ENCODE measurements around the gene AK1. TPM values are rescaled to one million over a fixed set of nuclear protein-coding genes. Genes with fewer than 3 reads are reported as not detected.
A peak's percentile ranks its signal among the peaks of the same experiment; 100 is the strongest.

The AK1 gene
- total RNA-seq, 5 donors from 2014 or later (not counting 1 experiment from before 2014, with no cell fraction given): 40.5 to 54.9 (median 50.4) TPM

DNA sequence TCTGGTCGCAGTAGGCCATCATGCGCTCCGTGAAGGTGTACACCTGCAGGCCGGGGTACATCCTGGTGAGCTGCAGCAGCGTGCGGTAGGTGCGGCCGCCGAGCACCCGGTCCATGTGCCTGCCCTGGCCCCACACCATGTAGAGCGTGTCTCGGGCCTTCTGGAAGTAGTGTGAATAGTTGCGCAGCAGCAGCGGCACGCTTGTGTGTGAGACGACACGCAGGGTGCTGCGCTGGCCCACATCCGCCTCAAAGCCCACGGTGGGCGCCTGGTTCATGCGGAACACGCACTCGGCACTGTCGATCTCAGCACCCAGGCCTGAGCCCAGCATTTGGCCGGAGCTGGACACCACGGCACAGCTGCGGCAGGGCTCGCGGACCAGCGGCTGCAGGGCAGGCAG, 34.8 kb upstream of the AK1 start:
- DNase-seq (no peak), ATAC-seq (replicated peaks in 1 of 4) (no peak)
- Mint-ChIP-seq H3K4me3 (no peak overlapping the region), H3K36me3 (peaks cover 23% of the 10 kb centered on the region), H3K9me3 (no peaks in the 10 kb centered on the region), H3K27ac (peak overlapping the region in 1 of 2 donors; percentile 87), H3K4me1 (peaks cover 27 to 41% (median 40%) of the 10 kb centered on the region in 3 donors), H3K27me3 (no peaks in the 10 kb centered on the region)
- POLR2A ChIA-PET: no interaction called here
- Histone ChIP-seq H3K9me3 (no peaks in the 10 kb centered on the region), H3K4me3 (ENCODE audit: control insufficient read depth in 1 of 2, extremely low read depth in 1 of 2, low read length in 1 of 2) (no peak overlapping the region), H3K4me1 (ENCODE audit: control insufficient read depth in 1 of 2, extremely low read depth in 1 of 2, insufficient read depth in 2 of 2, low read length in 2 of 2) (peaks cover 11 to 45% of the 10 kb centered on the region in 2 experiments), H3K27ac (ENCODE audit: low read length) (no peak overlapping the region), H3K27me3 (replicated peaks in 1 of 2; ENCODE audit: control insufficient read depth in 2 of 2, extremely low read depth in 1 of 2, insufficient read depth in 2 of 2, low read length in 1 of 2) (no peaks in the 10 kb centered on the region), H3K36me3 (ENCODE audit: control insufficient read depth in 2 of 2, extremely low read depth in 1 of 2, insufficient read depth in 1 of 2, low read length in 1 of 2) (peaks cover 5 to 28% of the 10 kb centered on the region in 2 donors)
- 97% methylated on average over 31 of the region's 31 CpGs for WGBS (ENCODE audit: insufficient coverage)
- CTCF ChIA-PET: interaction anchor here in 1 of 2 donors (1.7 kb wide), 1 partner anchor 177 kb away, joined by 3 read pairs; the partner anchor contains the start of gene TOR2A

DNA sequence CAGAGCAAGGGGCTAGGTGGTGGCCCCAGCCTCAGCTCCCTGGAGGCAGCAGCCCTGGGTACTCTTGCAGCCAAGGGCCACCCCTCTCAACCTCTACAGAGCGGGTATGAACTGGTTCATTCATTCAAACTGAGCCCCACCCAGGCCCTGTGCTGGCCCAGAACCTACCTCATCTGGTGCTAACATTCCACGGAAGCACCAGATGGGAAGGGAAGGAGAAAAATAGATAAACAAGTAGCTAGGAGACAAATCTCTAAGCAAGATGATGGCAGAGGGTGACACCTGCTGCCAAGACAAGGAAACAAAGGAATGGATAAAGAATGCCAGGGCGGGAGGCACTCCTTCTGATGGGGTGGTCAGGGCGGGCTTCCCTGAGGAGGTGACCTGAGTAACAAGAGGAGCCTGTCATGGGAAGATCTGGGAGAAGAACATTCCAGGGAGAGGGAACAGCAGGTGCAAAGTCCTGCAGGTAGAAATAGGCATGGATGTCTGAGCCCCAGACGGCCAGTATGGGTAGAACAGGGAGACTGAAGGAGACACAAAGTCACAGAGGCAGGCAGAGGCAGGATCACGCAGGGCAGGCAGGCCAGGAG, 33.2 kb upstream of the AK1 start:
- Mint-ChIP-seq H3K27ac (peak overlapping the region; percentile 36 to 87), H3K4me1 (peaks cover 34 to 47% (median 46%) of the 10 kb centered on the region in 3 donors), H3K27me3 (no peaks in the 10 kb centered on the region), H3K9me3 (no peaks in the 10 kb centered on the region), H3K4me3 (peak overlapping the region in 1 of 3 donors; percentile 4), H3K36me3 (peaks cover 23% of the 10 kb centered on the region)
- Histone ChIP-seq H3K4me1 (ENCODE audit: control insufficient read depth in 1 of 2, extremely low read depth in 1 of 2, insufficient read depth in 2 of 2, low read length in 2 of 2) (peaks cover 8 to 47% of the 10 kb centered on the region in 2 experiments), H3K36me3 (ENCODE audit: control insufficient read depth in 2 of 2, extremely low read depth in 1 of 2, insufficient read depth in 1 of 2, low read length in 1 of 2) (peaks cover 5 to 28% of the 10 kb centered on the region in 2 donors), H3K9me3 (no peaks in the 10 kb centered on the region), H3K27me3 (replicated peaks in 1 of 2; ENCODE audit: control insufficient read depth in 2 of 2, extremely low read depth in 1 of 2, insufficient read depth in 2 of 2, low read length in 1 of 2) (no peaks in the 10 kb centered on the region), H3K4me3 (ENCODE audit: control insufficient read depth in 1 of 2, extremely low read depth in 1 of 2, low read length in 1 of 2) (no peak overlapping the region), H3K27ac (ENCODE audit: low read length) (peak overlapping the region; percentile 18)
- CTCF ChIA-PET: interaction anchor here in 1 of 2 donors (0.6 to 1.0 kb wide), 2 partner anchors 110 to 176 kb away, joined by 5 read pairs; partner anchors contain the start of gene TOR2A
- ATAC-seq (replicated peaks in 1 of 4): no peak
- DNase-seq: no peak
- 76% methylated on average over 4 of the region's 6 CpGs for WGBS (ENCODE audit: insufficient coverage)
- POLR2A ChIA-PET: no interaction called here

DNA sequence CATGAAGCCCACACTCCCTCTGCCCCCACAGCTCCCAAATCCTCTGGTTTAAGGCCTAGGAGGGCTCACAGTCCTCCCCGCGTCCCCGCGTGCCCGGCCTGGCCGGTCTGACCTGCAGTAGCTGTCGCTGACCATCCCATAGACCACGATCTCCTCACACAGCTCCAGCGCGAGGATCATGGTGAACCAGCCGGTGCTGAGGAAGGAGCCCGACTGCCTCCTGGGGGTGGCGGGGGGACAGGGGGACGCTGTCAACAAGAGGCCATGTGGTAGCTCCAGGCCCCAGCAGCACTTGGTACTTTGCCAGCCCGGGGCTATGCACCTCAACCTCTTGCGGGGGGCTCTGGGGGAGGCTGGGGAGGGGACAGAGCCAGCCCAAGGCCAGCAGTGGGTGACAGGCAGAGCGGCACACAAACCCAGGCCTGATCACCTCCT, 32.4 kb upstream of the AK1 start:
- ChIA-PET POLR2A (no interaction called here), CTCF (no interaction called here)
- no peaks in the 10 kb centered on the region for H3K27me3 ChIP-seq (replicated peaks in 1 of 2; ENCODE audit: control insufficient read depth in 2 of 2, extremely low read depth in 1 of 2, insufficient read depth in 2 of 2, low read length in 1 of 2)
- H3K4me1 ChIP-seq (ENCODE audit: control insufficient read depth in 1 of 2, extremely low read depth in 1 of 2, insufficient read depth in 2 of 2, low read length in 2 of 2): peaks cover 10 to 47% of the 10 kb centered on the region in 2 experiments
- H3K4me3 ChIP-seq (ENCODE audit: control insufficient read depth in 1 of 2, extremely low read depth in 1 of 2, low read length in 1 of 2): no peak overlapping the region
- Mint-ChIP-seq H3K4me3 (no peak overlapping the region), H3K4me1 (peaks cover 34 to 47% (median 46%) of the 10 kb centered on the region in 3 donors), H3K27me3 (no peaks in the 10 kb centered on the region), H3K36me3 (peaks cover 23% of the 10 kb centered on the region), H3K9me3 (no peaks in the 10 kb centered on the region), H3K27ac (peak overlapping the region in 1 of 2 donors; percentile 55)
- WGBS (ENCODE audit: insufficient coverage): 92% methylated on average over 14 of the region's 17 CpGs
- no peak for DNase-seq
- no peaks in the 10 kb centered on the region for H3K9me3 ChIP-seq
- peaks cover 5 to 28% of the 10 kb centered on the region in 2 donors for H3K36me3 ChIP-seq (ENCODE audit: control insufficient read depth in 2 of 2, extremely low read depth in 1 of 2, insufficient read depth in 1 of 2, low read length in 1 of 2)
- no peak overlapping the region for H3K27ac ChIP-seq (ENCODE audit: low read length)
- no peak for ATAC-seq (replicated peaks in 1 of 4)

DNA sequence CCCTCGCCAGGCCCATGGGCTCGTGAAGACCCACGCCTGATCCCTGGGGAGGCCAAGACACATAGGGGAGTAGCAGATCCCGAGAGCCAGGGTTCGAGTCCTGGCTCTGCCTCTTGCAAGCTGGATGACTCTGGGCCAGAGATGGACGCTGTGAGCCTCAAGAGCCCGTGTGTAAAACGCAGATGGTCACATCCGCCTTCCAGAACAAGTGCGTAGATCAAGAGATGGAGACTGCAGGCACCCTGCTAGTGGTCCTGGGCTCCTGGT, 31.1 kb upstream of the AK1 start:
- H3K9me3 Mint-ChIP-seq: no peaks in the 10 kb centered on the region
- ATAC-seq (replicated peaks in 1 of 4) (no peak), DNase-seq (no peak)
- H3K4me3 Mint-ChIP-seq: no peak overlapping the region
- no peak overlapping the region for H3K4me3 ChIP-seq (ENCODE audit: control insufficient read depth in 1 of 2, extremely low read depth in 1 of 2, low read length in 1 of 2)
- H3K27me3 ChIP-seq (replicated peaks in 1 of 2; ENCODE audit: control insufficient read depth in 2 of 2, extremely low read depth in 1 of 2, insufficient read depth in 2 of 2, low read length in 1 of 2): no peaks in the 10 kb centered on the region
- CTCF ChIA-PET: no interaction called here
- peaks cover 46 to 52% (median 51%) of the 10 kb centered on the region in 3 donors for H3K4me1 Mint-ChIP-seq
- WGBS (ENCODE audit: insufficient coverage): 96% methylated on average over 8 of the region's 10 CpGs
- H3K27ac ChIP-seq (ENCODE audit: low read length): no peak overlapping the region
- peak overlapping the region in 1 of 2 donors; percentile 61 for H3K27ac Mint-ChIP-seq
- H3K9me3 ChIP-seq: no peaks in the 10 kb centered on the region
- H3K36me3 Mint-ChIP-seq: peaks cover 18% of the 10 kb centered on the region
- H3K36me3 ChIP-seq (ENCODE audit: control insufficient read depth in 2 of 2, extremely low read depth in 1 of 2, insufficient read depth in 1 of 2, low read length in 1 of 2): peaks cover 5 to 27% of the 10 kb centered on the region in 2 donors
- no peaks in the 10 kb centered on the region for H3K27me3 Mint-ChIP-seq
- POLR2A ChIA-PET: no interaction called here
- H3K4me1 ChIP-seq (ENCODE audit: control insufficient read depth in 1 of 2, extremely low read depth in 1 of 2, insufficient read depth in 2 of 2, low read length in 2 of 2): peaks cover 21 to 55% of the 10 kb centered on the region in 2 experiments

DNA sequence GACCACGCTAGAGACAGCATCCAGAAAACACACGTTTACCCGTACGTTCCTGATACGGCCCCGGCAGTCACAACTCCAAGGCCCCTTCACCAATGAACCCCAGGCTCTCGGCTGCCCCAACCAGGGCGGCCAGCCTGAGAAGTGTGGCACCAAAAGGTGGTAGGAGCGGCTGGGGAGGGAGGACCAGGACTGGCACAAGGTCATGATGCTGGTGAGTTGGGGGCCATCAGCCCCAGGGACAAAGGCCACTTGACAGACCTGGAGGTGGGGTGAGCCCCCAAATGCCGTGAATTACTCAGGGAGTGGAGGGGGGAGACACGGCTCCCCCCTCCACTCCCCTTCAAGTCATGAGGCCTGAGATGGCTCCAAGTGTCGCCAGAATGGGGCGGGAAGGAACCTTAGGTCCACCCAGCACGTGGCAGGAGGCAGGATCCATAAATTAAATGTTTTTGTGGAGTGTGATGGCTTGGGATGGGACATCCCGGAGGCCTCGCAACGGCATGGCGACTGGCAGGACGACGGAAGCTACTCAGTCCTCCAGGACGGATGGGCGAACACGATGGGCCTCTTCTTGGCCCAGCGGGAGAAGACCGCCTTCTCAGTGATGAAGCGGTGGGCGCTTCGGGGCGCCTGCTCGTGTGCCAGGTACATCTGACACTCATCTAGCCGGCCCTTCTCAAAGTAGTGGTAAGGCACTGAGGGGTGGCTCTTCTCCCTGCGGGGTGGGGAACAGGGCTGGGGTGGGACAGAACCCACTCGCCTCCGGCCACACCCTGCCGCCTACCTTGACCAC, 30.6 kb upstream of the AK1 start:
- ATAC-seq (replicated peaks in 1 of 4): no peak
- POLR2A ChIA-PET: no interaction called here
- H3K4me1 ChIP-seq (ENCODE audit: control insufficient read depth in 1 of 2, extremely low read depth in 1 of 2, insufficient read depth in 2 of 2, low read length in 2 of 2): peaks cover 26 to 60% of the 10 kb centered on the region in 2 experiments
- no peaks in the 10 kb centered on the region for H3K27me3 Mint-ChIP-seq
- peaks cover 5 to 27% of the 10 kb centered on the region in 2 donors for H3K36me3 ChIP-seq (ENCODE audit: control insufficient read depth in 2 of 2, extremely low read depth in 1 of 2, insufficient read depth in 1 of 2, low read length in 1 of 2)
- DNase-seq: no peak
- H3K27ac ChIP-seq (ENCODE audit: low read length): peak overlapping the region; percentile 99
- no peak overlapping the region for H3K4me3 Mint-ChIP-seq
- H3K27ac Mint-ChIP-seq: peak overlapping the region; percentile 99 to 100
- H3K9me3 Mint-ChIP-seq: no peaks in the 10 kb centered on the region
- CTCF ChIA-PET: no interaction called here
- no peak overlapping the region for H3K4me3 ChIP-seq (ENCODE audit: control insufficient read depth in 1 of 2, extremely low read depth in 1 of 2, low read length in 1 of 2)
- H3K4me1 Mint-ChIP-seq: peaks cover 51 to 57% (median 55%) of the 10 kb centered on the region in 3 donors
- no peaks in the 10 kb centered on the region for H3K9me3 ChIP-seq
- 88% methylated on average over 15 of the region's 35 CpGs for WGBS (ENCODE audit: insufficient coverage)
- no peaks in the 10 kb centered on the region for H3K27me3 ChIP-seq (replicated peaks in 1 of 2; ENCODE audit: control insufficient read depth in 2 of 2, extremely low read depth in 1 of 2, insufficient read depth in 2 of 2, low read length in 1 of 2)
- peaks cover 17% of the 10 kb centered on the region for H3K36me3 Mint-ChIP-seq

DNA sequence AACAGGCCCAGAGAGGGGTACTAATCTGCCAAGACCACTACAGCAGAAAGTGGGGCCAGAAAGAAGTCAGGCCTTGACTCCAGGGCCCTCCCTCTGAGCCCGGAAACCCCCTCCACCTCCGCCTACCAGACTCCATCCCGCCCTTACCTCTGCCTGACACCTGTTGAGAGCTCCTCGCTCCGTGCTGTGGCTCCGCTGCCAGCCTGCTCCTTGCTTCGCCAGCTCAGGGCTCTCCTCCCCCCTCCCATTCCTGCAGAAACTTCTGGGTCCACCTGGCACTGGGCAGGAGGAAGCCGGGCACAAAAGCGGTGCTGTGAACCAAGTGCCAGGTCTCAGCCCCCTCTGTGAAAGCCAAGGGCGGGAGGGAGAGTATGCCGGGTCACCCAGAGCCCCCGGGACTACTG, 28.3 kb upstream of the AK1 start:
- DNase-seq (peak; percentile 49 to 86 (median 74)), ATAC-seq (replicated peaks in 1 of 4) (peak; percentile 66 to 75 (median 70))
- no peaks in the 10 kb centered on the region for H3K9me3 ChIP-seq
- ChIA-PET POLR2A (interaction anchor here in 1 of 2 donors (0.6 to 2.0 kb wide), 4 partner anchors 11 to 159 kb away, joined by 3 to 15 read pairs (median 5); partner anchors contain the start of genes CDK9 and ST6GALNAC4), CTCF (interaction anchor here (0.7 to 1.9 kb wide), 4 partner anchors 11 to 171 kb away, joined by 3 to 14 read pairs (median 6); partner anchors contain the start of genes ST6GALNAC4 (in 1 of the 2) and TOR2A (in 1 of the 2))
- WGBS (ENCODE audit: insufficient coverage): 25% methylated on average over 9 of the region's 12 CpGs
- H3K27ac ChIP-seq (ENCODE audit: low read length): peak overlapping the region; percentile 99
- no peaks in the 10 kb centered on the region for H3K27me3 Mint-ChIP-seq
- no peaks in the 10 kb centered on the region for H3K27me3 ChIP-seq (replicated peaks in 1 of 2; ENCODE audit: control insufficient read depth in 2 of 2, extremely low read depth in 1 of 2, insufficient read depth in 2 of 2, low read length in 1 of 2)
- H3K4me1 ChIP-seq (ENCODE audit: control insufficient read depth in 1 of 2, extremely low read depth in 1 of 2, insufficient read depth in 2 of 2, low read length in 2 of 2): peaks cover 29 to 72% of the 10 kb centered on the region in 2 experiments
- peak overlapping the region; percentile 99 to 100 for H3K27ac Mint-ChIP-seq
- H3K9me3 Mint-ChIP-seq: no peaks in the 10 kb centered on the region
- peak overlapping the region; percentile 91 to 95 (median 94) for H3K4me3 Mint-ChIP-seq
- H3K4me3 ChIP-seq (ENCODE audit: control insufficient read depth in 1 of 2, extremely low read depth in 1 of 2, low read length in 1 of 2): peak overlapping the region; percentile 53 to 64
- H3K36me3 ChIP-seq (ENCODE audit: control insufficient read depth in 2 of 2, extremely low read depth in 1 of 2, insufficient read depth in 1 of 2, low read length in 1 of 2): peaks cover 0 to 12% of the 10 kb centered on the region in 2 donors
- peaks cover 53 to 56% (median 55%) of the 10 kb centered on the region in 3 donors for H3K4me1 Mint-ChIP-seq
- H3K36me3 Mint-ChIP-seq: peaks cover 3% of the 10 kb centered on the region
